ENCODE results near the gene MMP8.
"Not testable (repeated sequence)": the region's sequence is repeated elsewhere in the genome, so short reads cannot be mapped to it uniquely, and the experiment has no call there.

MMP8 gene, protein sequence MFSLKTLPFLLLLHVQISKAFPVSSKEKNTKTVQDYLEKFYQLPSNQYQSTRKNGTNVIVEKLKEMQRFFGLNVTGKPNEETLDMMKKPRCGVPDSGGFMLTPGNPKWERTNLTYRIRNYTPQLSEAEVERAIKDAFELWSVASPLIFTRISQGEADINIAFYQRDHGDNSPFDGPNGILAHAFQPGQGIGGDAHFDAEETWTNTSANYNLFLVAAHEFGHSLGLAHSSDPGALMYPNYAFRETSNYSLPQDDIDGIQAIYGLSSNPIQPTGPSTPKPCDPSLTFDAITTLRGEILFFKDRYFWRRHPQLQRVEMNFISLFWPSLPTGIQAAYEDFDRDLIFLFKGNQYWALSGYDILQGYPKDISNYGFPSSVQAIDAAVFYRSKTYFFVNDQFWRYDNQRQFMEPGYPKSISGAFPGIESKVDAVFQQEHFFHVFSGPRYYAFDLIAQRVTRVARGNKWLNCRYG

DNA sequence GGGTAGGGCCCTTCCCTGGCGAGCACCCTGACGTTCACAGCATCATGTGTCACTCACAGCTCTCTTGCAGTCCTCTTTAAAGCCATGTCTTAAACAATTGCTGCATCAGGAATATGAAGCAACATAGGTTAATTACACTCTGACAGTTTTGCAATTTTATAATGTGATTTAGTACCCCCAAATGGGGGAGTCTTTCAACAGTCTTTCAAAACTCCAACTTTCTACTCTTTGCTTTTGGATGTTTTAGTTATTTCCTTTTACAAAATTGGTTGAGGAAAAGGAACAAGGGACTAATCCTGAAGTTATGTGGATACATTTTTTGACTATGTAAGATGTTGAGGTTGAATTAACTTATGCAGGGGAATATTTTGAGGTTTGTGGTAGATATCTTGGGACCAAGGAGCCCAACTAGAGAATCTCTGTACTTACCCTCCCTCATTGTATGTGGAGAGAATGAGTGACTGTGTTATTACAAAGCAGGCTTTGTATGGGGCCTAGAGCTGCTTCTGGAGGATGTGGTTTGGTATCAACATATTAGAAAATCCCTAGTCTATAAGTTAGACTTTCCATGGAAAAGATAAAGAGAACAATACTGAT lies at the start of gene MMP8:
TSS of gene MMP8 (minus strand) at position 51 of the 597 bp plus-strand sequence. CDS start 99 bp downstream, outside the sequence.
- no peak for DNase-seq

DNA sequence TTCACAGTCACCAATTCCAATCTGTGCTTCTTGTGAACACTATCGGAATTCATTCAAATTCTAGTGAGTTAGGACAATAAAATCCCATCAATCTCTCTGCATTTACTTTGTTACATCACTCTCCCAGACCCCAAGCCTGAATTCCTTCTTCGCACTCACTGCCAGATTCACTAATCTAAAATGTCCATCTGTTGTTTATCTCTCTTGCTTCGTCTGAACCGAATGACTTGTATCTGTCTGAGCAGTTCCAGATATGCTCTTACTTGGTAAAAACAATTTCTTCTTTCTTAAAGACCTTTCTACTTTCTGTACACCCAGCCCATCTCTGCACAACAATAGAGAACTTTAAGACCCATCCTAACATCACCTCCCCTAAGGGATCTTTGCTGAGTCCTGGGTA lies 48.6 kb upstream of the MMP8 start:
- no peak for DNase-seq

DNA sequence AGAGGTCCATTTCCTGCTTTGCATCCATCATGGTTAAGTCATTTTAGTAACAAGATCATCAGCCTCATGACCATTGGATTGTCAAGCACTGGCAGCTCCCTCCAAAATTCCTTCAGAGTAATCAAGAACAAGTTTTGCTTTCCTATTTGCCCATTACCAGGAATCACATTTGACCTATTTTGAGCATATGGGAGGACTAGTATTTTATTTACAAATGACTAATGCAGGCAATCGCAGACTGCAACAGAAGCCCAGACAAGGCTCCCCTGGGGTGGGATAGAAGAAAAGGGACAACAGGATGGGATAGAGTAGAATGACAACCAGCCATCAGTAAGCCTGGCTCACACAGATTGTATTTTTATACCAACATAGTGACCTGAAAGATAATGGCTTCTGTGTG lies 46.6 kb upstream of the MMP8 start:
- DNase-seq, result no peak

DNA sequence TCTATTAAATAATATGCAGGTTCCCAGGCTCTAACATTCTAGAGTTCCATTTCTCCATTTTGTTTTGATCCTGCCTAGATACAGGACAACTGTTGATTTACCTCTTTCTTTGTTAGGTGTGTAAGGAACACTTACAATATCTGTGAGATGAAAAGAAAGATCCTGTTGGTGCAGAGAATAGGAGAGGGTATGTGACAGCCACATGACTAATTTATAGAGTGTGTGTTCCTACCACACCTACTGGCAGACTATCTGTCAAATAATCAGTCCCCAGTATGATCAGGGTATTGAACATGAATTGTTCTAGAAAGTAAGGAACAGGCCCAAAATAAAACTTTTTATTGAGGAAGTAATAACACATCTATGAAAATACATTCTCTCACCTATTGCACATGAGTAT lies 45.4 kb upstream of the MMP8 start:
- DNase-seq, result no peak

DNA sequence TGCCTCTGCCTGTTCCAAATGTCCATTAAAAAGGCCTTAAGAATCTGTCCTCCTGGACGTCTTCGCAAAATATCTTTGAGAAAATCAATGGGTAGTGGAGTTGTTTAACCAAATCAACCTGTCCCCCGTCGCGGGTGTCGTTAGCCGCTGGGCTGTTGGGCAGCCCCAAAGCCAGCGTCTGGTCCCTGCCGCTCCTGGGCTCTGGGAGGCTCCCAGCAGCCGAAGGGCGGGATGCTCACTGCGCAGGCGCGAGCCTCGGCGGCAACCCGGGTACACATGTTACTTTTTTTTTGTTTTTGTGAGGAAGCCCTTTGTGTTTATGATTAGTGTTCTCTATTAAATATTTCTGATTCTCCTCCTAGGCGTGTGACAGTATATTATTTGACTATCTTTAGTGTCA lies 43.0 kb upstream of the MMP8 start:
- DNase-seq, result no peak

DNA sequence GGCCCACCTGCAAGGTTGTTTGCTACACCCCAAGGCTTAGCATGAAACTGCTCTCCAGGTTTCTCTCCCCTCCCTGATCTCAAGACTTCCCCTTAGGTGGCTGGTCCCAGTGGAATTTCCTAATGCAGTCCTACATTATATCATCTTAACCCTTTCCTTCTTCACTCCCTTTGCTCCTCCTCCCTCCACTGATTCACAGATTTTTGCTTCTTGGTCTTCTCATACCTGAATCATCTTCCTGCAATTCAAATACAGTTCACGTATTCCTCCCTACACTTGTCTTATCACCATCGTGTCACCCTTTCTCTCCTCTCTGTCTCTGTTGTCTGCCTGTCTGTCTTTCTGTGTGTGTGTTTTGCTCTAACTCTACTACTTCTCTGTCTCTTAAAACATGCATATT lies 38.7 kb upstream of the MMP8 start:
- no peak for DNase-seq

DNA sequence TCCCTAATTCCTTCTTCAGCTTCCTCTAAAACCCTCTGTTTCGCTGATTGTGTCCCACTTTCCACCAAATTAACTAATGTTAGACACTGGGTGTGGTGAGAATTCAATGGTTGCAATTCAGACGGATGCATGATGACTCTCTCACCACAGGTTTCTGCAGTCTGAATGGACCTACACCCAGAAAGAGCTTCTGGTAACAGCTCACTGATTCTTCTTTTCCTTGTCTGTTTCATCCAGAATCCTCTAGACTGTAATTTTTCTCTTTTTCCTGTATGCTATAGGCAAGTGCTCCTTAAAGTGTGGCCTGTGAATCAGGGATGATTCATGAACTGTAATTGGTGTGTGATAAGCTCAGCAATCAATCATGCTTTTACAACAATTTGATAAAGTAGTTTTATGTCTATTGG lies 37.6 kb upstream of the MMP8 start:
- DNase-seq, result no peak

DNA sequence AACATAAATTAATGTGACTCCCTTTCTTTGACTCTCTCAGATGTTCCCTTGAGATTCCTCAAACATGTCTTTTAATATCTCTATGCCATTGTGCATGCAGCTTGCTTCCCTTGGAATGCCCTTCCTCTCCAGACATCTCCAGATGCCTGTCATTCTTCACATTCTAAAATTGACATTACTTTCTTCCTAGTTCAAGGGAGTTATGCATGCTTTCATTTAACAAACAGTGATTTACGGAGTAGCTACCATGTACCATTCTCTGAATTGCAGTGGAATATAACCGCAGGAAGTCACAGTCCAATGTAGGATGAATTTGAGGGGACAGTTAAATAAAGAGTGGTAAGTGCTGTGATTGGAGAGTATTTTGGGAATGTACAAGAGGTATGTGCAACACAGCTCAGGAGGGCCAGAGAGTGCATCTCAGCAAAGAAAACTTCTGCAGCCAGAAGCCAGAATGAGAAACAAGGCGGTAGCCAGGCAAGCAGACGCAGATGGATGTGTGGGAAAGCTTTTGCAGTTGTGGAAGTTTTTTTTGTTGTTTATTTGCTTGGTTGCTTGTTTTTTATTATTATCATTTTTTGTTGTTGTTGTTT lies 37.0 kb upstream of the MMP8 start:
- DNase-seq, result no peak

DNA sequence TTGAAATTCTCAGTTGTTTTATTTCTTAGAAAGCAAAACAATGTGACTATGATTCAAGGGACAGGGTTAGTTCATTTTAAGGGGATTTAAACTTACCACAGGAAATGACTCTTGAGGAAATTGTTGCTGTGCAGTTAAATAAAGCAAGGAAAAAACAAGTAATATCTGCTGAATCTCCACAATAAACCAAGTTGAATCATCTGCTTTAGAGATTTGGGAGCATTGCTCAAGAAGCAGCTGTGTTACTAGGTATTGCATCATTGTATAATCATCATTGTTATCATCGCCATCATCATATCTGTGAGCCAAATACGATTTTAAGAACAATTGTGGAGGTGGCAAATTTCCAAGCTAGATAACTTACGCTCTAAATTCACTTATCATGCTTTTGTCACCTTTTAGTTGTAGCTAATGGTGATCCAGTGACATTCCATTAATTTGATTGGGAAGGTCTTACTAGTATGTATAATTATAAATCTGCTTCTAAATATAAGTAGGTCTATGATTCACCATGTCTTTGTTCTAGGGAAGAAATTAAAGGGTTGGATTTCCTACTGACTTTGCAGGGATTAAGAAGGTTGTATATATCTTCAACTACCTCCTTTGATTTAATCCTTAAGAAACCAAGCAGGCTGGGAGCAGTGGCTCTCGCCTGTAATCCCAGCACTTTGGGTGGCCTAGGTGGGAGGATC lies 35.7 kb upstream of the MMP8 start:
- DNase-seq, result no peak

DNA sequence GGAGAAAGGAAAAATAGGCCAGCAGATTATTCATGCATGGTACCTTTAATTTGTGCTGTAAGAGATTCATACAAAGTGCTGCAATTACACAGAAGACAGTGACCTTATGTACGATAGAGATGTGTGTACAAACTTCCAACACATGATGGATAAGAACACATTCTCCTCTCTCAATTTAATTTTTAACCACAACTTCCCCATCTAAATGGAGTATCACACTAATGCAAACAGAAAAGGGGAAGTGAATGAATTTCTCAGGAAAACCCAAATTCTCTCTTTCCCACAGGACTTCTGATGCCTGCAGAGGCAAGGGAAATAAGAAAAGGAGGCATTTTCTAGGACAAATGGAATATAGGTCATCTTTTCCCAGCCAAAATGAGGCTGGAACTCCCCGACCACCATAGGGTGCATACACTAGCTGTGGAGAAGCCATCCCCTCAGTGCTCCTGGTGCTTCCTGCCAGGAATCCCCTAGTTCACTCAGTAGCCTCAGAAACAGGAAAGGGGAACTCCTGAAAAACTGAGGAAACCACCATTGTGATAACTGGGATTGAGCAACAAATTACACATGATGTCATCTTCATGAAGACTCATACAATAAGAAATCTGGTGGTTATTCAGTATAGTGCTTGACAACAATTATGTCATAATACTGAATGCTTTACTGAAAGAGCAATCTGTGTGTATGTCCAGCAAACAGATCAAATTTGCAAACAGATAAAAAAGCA lies 33.2 kb upstream of the MMP8 start:
- no peak for DNase-seq

DNA sequence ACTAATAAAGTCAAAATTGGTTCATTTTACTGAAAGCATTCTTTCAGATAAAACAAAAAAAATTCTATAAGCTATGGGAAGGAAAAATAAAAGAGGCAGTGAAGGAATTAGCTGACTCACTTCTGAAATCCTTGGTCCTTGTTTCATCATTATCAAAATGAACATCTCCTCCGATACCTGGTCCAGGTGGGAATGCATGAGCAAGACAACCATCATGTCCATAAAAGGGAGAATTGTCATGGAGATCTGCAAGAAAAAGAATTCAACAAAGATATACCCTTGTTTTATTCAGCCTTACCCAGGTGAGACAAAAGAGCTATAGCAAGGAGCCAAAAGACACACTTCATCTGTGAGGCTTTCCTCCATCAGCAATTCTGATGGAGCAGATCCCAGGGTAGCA lies 28.5 kb upstream of the MMP8 start:
- no peak for DNase-seq

DNA sequence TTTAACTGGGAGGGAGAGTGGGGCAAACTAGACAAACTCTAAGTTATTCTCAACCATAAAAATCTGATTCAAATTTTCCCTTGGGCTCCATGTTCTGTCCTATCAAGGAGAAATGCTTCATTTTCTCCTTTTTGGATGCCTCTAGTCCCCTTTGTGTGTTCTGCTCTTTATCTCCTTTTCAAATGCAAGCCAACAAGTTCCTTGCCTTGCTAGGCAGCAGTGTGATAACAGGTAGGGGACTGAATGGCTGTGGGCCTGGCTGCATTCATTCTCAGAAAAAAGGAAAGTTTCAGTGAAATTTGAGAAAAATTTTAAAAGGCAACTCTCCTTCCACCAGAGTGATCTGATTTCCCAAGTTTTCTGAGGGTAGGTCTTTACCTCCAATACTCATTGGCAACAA lies 26.9 kb upstream of the MMP8 start:
- no peak for DNase-seq

DNA sequence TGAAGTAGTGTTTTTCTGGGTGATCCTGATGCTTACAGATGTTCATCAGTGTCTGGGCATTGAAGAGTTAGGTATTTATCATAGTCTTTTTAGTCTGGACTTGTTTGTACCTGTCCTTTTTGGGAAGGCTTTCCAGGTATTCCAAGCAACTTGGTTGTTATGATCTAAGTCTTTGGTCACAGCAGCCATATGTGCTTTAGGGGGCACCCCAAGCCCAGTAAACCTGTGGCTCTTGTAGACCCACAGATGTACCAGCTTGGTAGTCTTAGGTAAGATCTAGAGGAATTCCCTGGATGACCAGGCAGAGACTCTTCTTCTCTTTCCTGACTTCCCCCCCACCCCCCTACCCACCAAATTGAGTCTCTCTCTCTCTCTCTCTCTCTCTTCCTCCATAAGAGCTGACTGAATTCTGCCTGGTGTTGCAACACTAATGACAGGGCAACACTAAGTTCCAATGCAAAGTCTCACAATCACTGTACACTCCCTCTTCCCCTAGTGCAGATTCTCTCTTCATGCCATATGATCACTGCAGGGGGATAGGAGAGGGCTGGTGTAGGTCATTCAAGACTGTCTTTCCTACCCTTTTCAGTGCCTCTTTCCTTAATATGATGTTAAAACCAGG lies 24.5 kb upstream of the MMP8 start:
- DNase-seq, result no peak

DNA sequence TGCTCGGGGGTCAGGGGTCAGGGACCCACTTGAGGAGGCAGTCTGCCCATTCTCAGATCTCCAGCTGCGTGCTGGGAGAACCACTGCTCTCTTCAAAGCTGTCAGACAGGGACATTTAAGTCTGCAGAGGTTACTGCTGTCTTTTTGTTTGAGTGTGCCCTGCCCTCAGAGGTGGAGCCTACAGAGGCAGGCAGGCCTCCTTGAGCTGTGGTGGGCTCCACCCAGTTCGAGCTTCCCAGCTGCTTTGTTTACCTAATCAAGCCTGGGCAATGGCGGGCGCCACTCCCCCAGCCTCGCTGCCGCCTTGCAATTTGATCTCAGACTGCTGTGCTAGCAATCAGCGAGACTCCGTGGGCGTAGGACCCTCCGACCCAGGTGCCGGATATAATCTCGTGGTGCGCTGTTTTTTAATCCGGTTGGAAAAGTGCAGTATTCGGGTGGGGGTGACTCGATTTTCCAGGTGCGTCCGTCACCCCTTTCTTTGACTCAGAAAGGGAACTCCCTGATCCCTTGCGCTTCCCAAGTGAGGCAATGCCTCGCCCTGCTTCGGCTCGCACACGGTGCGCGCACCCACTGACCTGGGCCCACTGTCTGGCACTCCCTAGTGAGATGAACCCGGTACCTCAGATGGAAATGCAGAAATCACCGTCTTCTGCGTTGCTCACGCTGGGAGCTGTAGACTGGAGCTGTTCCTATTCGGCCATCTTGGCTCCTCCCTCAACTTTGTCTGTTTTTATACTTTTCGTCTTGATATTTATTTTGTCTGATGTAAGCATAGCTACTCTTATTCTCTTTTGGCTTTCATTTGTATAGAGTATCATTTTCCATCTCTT lies 22.2 kb upstream of the MMP8 start:
- not testable (repeated sequence) for DNase-seq

DNA sequence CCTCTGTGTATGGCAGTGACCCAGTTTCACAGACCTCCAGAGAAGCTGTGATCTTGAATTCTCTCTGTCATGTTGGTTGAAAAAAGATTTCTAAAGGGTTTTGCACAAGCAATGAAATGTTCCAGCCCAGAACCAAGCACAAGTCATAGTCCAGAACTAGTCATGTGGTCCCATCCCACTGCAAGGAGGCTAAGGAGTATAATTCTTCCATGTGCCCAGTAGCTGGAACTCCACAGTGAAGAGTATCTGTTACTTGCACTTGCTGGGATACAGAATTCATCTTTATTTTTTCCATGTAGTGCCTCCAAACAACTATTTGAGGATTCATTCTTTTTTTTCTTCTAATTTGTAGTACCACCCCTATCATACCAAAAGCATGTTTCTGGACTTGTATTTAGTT lies 9.9 kb upstream of the MMP8 start:
- DNase-seq, result no peak

DNA sequence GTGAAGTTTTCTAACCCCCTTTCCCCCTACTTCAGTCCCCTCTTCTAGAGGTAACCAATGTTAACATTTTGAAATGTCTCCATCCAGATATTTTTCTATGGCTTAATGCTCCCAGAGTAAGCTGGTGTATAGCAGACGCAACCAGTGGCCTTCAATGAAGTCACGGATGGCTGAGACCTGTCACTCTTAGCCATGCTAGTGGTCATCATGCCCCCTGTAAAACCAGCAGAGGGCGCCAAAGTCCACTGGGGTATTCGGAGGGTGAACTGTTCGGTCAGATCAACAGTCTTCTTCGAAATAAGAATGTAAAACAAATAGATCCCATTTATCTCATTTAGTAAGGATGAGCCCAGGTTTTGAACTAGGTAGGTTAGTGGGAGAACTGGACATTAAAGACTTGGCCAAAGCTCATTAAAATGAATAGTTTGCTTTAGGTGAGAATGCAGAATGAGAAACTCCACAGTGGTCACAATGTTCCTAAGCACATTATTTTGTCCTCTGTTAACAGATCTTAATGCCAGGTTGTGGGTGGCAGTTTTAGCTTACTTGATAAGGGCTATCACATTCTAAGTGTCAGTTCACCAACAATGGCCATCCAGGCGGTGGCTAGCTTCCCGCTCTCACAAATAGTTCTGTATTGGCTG lies 8.6 kb upstream of the MMP8 start:
- no peak for DNase-seq

DNA sequence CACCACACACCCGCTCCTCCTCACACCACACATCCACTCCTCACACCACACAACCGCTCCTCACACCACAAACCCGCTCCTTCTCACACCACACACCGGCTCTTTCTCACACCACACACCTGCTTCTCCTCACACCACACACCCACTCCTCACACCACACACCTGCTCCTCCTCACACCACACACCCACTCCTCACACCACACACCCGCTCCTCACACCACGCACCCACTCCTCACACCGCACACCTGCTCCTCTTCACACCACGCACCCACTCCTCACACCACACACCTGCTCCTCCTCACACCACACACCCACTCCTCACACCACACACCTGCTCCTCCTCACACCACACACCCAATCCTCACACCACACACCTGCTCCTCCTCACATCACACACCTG lies 6.2 kb upstream of the MMP8 start:
- DNase-seq, result not testable (repeated sequence)

DNA sequence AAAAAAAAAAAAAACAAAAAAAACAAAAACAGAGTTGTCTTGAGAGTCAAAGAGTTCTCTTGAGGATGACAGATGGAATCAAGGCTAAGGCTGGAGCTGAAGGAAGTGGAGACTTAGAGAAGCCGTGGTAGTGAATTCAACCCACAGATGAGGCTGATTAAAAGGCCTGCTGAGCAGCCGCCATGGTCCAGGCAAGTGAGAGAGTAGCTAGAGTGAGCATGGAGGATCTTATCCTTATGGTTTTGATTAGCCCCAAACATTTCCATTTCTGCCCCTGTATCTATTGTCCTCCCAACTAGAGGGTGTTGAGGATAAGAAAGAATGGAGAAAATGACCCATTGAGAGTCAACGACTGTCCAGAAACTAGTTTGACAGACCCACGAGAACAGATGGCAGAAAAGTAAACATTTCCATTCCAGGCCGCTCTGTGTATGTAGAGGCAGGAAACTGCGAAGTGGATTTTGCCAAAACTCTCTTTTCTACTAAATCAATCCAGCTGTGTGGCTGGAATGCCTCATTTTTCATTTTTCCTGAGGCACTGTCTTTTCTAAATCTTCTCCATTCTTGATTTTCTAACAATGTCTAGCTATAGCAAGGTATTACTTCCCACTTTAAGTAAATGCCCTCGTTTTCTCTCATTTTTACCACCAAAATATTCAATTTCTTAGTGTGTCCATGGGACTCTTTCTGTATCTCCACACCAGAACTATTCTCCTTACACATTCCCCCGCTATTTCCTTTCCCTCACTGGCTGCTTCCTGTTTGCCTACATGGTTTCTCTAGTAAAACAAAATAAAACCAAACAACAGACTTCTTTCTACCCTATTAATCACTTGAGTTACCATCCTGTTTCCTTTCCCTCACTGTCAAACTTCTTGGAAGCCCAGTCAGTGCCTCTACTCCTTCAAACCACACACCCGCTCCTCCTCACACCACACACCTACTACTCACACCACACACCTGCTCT lies 5.4 kb upstream of the MMP8 start:
- DNase-seq, result no peak

DNA sequence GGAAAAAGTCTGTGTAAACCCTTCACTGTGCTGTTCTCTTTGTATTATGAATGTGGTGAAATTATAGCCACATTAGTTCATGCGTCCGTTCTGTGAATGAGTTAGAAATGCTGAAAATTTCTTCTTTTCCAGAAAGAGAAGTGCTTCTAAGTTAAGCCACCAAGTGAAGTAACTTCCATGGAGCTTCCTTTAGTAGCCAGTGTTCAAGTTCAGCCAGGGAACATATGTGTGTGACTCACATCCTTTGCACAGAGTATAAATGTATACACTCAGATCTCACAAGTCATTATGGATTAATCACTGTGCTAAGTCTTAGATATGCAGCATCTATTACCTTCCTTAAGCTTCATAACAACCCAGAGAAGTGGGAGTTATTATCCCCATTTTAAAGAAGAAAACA lies 3.1 kb upstream of the MMP8 start:
- DNase-seq, result no peak

DNA sequence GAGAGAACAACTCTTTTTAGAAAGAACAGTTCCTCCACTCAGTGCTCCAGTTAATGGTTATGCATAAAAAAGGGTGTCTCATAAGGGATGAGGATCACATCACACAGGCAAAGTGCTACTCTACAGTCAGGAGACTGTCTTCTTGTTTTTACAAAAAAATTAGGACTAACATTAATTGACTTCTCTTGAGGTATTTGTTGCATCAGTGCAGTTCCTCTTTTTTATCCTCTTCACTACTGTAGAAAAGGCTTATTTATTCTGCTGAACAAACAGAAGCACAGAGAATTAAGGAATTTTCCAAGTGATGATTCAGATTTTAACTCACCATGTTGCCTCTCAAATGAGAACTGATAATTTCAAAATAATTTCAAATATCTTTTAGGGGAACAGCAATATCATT lies 1.9 kb downstream of the MMP8 start:
- DNase-seq, result no peak
